Osteocyte (in vitro differentiated cells): ENCODE data around the gene DPP6. TPM values are rescaled to one million over a fixed set of nuclear protein-coding genes. Genes with fewer than 3 reads are reported as not detected.

ENCODE experiments used
- DNase-seq: peaks from one replicate; pipeline ENCODE4 v3.0.0; 2021; ENCODE audit warnings: mixed read lengths; ENCODE audit not compliant: unreplicated experiment; ENCODE audit errors: extremely low spot score
- H3K27ac Mint-ChIP-seq: one replicate; pipeline ENCODE4 v1.8.0; 2021; ENCODE audit warnings: mild to moderate bottlenecking, mixed read lengths; ENCODE audit not compliant: unreplicated experiment
- H3K27me3 Mint-ChIP-seq: one replicate; pipeline ENCODE4 v1.8.0; 2021; ENCODE audit warnings: mixed read lengths; ENCODE audit not compliant: unreplicated experiment
- H3K36me3 Mint-ChIP-seq: one replicate; pipeline ENCODE4 v1.8.0; 2021; ENCODE audit warnings: mixed read lengths; ENCODE audit not compliant: unreplicated experiment
- H3K4me1 Mint-ChIP-seq: one replicate; pipeline ENCODE4 v1.8.0; 2021; ENCODE audit warnings: mixed read lengths; ENCODE audit not compliant: unreplicated experiment
- H3K4me3 Mint-ChIP-seq: one replicate; pipeline ENCODE4 v1.8.0; 2021; ENCODE audit warnings: mild to moderate bottlenecking, moderate library complexity, mixed read lengths; ENCODE audit not compliant: unreplicated experiment
- H3K9me3 Mint-ChIP-seq: one replicate; pipeline ENCODE4 v1.8.0; 2021; ENCODE audit warnings: mixed read lengths; ENCODE audit not compliant: unreplicated experiment
- total RNA-seq: library from RNA; stranded (reverse); gene quantifications from 2 replicates; pipeline ENCODE4 v1.2.1, GENCODE V29; 2021
- TF ChIP-seq, protein P1 (sequence below): fragments of 200-600 bp; sonication (generic); IDR thresholded peaks from 2 replicates; pipeline ENCODE4 v1.5.0; 2021; ENCODE audit warnings: antibody characterized with exemption, mild to moderate bottlenecking, moderate library complexity

Gene DPP6
- total RNA-seq, 1 donor from 2014 or later: not detected

DNA sequence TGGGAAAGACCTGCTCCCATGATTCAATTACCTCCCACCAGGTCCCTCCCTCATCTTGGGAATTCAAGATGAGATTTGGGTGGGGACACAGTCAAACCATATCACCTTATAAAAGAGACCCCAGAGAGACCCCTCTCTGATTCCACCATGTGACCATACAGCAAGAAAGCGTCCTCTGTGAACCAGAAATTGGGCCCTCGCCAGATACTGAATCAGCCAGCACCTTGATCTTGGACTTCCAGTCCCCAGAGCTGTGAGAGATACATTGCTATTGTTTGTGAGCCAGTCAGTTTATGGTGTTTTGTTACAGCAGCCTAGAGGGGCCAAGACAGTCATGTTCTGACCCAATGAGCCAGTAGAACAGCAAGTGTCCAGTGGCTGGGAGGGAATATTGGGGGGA is 718.2 kb downstream of the DPP6 start:
- Mint-ChIP-seq H3K27ac (no peak overlapping the region), H3K9me3 (peaks cover 48% of the 10 kb centered on the region), H3K4me1 (no peaks in the 10 kb centered on the region), H3K4me3 (no peak overlapping the region), H3K27me3 (no peaks in the 10 kb centered on the region), H3K36me3 (no peaks in the 10 kb centered on the region)
- TF ChIP-seq, protein P1, sequence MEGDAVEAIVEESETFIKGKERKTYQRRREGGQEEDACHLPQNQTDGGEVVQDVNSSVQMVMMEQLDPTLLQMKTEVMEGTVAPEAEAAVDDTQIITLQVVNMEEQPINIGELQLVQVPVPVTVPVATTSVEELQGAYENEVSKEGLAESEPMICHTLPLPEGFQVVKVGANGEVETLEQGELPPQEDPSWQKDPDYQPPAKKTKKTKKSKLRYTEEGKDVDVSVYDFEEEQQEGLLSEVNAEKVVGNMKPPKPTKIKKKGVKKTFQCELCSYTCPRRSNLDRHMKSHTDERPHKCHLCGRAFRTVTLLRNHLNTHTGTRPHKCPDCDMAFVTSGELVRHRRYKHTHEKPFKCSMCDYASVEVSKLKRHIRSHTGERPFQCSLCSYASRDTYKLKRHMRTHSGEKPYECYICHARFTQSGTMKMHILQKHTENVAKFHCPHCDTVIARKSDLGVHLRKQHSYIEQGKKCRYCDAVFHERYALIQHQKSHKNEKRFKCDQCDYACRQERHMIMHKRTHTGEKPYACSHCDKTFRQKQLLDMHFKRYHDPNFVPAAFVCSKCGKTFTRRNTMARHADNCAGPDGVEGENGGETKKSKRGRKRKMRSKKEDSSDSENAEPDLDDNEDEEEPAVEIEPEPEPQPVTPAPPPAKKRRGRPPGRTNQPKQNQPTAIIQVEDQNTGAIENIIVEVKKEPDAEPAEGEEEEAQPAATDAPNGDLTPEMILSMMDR: no peak
- no peak for DNase-seq

DNA sequence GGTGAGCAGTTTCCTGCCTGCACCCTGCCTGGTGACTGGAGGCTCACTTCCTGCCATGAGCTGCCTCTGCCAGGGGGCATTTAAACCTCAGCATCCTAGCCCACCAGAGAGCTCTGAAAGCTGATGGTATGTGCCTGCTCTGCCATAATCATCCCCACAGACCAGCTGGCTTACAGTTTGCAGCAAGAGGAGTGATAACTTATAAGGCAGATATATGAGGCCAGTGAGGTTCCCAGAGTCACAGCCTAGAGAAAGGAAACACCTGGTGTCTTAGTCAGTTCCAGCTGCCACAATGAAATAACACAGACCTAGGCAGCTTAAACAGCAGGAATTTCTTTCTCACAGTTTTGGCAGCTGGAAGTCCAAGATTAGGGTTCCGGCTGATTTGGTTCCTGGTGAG is 718.8 kb downstream of the DPP6 start:
- TF ChIP-seq, protein P1: no peak
- Mint-ChIP-seq H3K4me1 (no peaks in the 10 kb centered on the region), H3K27ac (no peak overlapping the region), H3K4me3 (no peak overlapping the region), H3K9me3 (peaks cover 49% of the 10 kb centered on the region), H3K36me3 (no peaks in the 10 kb centered on the region), H3K27me3 (no peaks in the 10 kb centered on the region)
- no peak for DNase-seq

DNA sequence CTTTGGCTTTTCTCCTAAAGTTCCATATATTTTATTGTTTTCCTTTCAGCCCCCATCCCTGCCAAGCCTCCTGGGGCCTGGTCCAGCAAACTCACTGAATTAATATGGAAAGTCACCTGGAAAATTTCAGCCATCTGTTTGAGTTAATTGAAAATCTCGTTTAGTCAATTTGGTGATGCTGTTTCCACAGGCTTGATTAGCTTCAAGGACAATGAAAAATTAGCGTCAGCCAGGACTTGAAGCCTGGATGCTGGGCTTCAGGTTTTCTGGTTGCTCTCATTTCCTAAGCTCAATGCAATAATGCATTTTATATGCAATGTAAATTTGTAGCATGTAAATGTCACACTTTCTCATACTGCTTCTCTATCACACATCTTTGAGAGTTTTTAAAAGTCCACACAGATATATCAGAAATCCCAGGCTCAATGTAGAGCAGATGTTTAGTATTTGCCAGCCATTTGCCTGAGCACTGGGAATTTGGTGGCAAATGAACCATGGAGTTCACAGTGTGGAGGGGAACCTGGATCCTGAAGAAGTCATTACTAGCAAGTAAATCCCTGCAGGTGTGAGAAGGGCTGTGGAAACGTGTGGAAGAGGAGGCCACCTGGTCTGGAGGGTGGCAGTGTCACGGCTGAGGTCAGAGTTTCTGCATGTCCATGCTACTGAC is 722.2 kb downstream of the DPP6 start:
- Mint-ChIP-seq H3K4me3 (no peak overlapping the region), H3K36me3 (peaks cover 2% of the 10 kb centered on the region), H3K27ac (no peak overlapping the region), H3K4me1 (no peaks in the 10 kb centered on the region), H3K27me3 (no peaks in the 10 kb centered on the region), H3K9me3 (peaks cover 59% of the 10 kb centered on the region)
- no peak for DNase-seq
- TF ChIP-seq, protein P1: no peak

DNA sequence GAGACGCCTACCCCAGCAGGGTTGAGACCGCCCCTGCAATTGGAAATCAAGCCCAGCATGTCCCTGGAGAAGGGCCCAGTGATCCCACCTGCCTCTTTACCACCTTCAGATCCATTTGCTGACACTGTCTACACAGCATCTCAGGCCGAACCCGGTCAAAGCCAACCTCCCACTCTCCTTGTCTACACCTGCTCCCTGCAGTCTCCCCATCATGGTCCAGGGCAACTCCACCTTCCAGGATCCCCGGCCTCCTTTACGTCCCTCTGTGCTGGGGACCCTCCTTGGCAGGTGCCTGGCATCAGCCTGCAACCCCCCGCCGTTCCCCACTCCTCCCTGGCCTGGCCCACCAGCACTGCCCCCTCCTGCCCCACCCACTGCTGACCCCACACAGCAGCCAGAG is 723.5 kb downstream of the DPP6 start:
- H3K27me3 Mint-ChIP-seq: no peaks in the 10 kb centered on the region
- TF ChIP-seq, protein P1: no peak
- DNase-seq: no peak
- no peaks in the 10 kb centered on the region for H3K4me1 Mint-ChIP-seq
- H3K4me3 Mint-ChIP-seq: no peak overlapping the region
- no peak overlapping the region for H3K27ac Mint-ChIP-seq
- peaks cover 2% of the 10 kb centered on the region for H3K36me3 Mint-ChIP-seq
- peaks cover 57% of the 10 kb centered on the region for H3K9me3 Mint-ChIP-seq

DNA sequence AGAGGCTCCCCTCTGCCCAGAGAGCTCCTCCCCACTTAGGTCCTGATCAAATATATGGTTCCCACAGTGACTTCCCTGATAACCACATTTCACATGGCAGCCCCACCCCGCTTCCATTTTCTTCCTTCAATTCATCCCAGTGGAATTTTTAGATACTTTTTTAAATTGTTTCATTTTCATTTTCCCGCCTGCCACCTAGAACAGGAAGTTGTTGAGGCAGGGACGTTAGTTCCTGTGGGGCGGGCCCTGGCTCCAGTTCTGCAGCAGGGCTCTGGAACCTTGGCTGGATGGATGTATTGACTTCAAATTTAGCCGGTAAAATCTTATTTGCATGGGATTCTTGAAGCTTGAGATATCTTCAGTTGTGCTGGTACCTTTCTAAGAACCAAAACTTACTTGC is 724.2 kb downstream of the DPP6 start:
- H3K27ac Mint-ChIP-seq: no peak overlapping the region
- H3K9me3 Mint-ChIP-seq: peaks cover 63% of the 10 kb centered on the region

More for the DNA sequence above, 724.2 kb downstream of the DPP6 start:
- H3K4me1 Mint-ChIP-seq: no peaks in the 10 kb centered on the region
- no peak overlapping the region for H3K4me3 Mint-ChIP-seq
- H3K27me3 Mint-ChIP-seq: no peaks in the 10 kb centered on the region
- TF ChIP-seq, protein P1: no peak
- no peak for DNase-seq
- peaks cover 2% of the 10 kb centered on the region for H3K36me3 Mint-ChIP-seq
